ENCODE results near the gene KRT38. TPM values are rescaled to one million over a fixed set of nuclear protein-coding genes. Genes with fewer than 3 reads are reported as not detected.
"Not testable (repeated sequence)": the region's sequence is repeated elsewhere in the genome, so short reads cannot be mapped to it uniquely, and the experiment has no call there.

KRT38 gene
- total RNA-seq, 1 experiment from 2014 or later = not detected

DNA sequence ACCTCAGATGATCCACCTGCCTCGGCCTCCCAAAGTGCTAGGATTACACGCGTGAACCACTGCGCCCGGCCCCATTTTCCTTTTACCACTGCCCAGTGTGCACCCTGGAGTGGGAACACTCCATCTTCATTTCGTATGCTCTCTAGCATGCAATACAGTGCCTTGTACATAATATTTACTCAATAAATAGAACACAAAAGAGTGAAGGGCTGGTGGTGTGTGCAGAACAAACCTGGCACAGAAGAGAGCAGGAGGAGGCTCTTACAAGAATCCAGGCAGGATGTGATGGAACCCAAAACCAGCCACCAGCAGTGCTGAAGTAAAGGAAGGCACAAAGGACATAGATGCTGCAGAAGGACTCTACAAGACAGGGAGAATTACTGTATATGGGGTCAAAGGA, 23.7 kb downstream of the KRT38 start:
- Histone ChIP-seq H3K4me3 (no peak overlapping the region), H3K9me3 (no peaks in the 10 kb centered on the region), H3K27me3 (no peaks in the 10 kb centered on the region), H3K36me3 (no peaks in the 10 kb centered on the region)
- no peak for DNase-seq

DNA sequence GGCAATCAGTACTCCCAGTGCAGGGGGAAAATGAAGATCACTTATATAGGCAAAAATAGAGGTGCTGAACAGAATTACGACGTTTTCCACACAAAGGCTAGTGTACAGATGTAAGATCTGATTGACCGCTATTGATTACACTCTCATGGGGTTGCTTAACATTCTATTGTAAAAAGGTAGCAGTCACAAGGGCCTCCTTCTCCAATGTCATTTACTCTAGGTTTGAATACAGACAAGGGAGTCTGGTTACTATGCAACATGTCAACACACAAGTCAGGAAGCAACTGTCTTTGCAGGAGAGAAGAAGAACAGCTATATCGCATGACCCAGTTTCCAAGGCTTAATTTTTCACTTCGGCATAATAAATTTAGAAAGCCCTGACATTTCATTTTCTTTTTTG, 24.3 kb downstream of the KRT38 start:
- H3K36me3 ChIP-seq = no peaks in the 10 kb centered on the region
- DNase-seq = no peak
- no peak overlapping the region for H3K4me3 ChIP-seq
- H3K27me3 ChIP-seq = no peaks in the 10 kb centered on the region
- H3K9me3 ChIP-seq = no peaks in the 10 kb centered on the region

DNA sequence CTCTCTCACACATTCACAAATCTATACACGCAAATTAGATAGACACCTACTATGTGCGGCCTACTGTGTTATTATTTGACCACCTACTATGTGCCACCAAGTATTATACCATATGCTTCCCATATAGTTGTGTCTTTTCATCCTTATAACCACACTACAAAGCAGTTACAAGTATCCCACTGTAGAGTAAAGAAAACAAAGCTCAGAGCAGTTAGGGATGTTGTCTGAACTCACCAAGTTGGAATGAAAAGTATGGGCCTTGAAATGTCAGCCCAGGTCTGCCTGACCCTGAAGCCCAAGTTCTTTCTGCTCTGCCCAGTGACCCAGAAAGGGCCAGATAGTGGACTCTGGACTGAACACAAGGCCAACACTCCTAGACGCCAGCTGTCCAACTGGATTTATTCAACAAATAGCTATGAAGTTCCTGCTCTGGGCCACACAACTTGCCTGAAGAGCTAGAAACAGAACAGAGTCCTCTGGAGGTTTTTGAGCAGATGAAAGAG, 24.9 kb downstream of the KRT38 start:
- H3K4me3 ChIP-seq = no peak overlapping the region
- H3K27me3 ChIP-seq = no peaks in the 10 kb centered on the region
- peak; percentile 91 for DNase-seq
- H3K36me3 ChIP-seq = no peaks in the 10 kb centered on the region
- H3K9me3 ChIP-seq = no peaks in the 10 kb centered on the region

DNA sequence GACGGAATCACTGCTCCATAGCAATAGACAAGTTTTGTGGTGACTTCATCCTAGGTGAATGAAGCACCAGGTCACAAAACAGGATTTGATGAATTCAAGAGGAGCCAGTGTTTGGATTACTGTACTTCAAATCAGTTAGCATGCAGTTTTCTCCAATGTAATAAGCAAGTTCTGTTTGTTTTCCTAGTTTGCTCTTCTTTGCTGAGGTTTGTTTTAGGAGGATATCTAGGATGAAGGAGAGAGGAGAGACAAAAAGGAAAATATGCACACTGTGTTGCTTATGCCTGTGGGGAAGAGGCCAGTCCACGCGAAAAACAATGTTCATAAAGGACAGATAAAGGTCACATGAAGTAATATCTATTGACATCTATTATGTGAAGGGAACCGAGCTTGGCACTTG, 25.4 kb downstream of the KRT38 start:
- Histone ChIP-seq H3K36me3 (no peaks in the 10 kb centered on the region), H3K4me3 (no peak overlapping the region), H3K27me3 (no peaks in the 10 kb centered on the region), H3K9me3 (no peaks in the 10 kb centered on the region)
- no peak for DNase-seq

DNA sequence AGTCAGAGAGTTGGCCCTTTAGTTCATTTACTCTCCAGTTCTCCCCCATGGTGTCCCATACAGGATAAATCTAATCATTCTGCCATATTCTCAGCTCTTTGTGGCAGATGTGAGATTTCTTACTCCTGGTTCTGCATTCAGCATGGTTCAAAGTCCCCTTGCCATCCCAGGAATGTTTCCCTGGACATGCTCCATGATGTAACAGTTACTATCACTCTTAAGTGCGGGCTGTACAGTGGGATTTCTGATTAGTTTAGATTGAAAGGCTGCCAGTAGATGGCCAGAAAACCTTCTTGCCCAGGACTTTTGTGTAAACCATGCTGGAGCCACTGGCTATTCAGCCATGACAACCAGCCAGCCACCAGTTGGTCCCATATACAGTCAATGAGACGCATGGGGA, 26.8 kb downstream of the KRT38 start:
- Histone ChIP-seq H3K36me3 (no peaks in the 10 kb centered on the region), H3K4me3 (no peak overlapping the region), H3K27me3 (no peaks in the 10 kb centered on the region), H3K9me3 (no peaks in the 10 kb centered on the region)
- DNase-seq = no peak

DNA sequence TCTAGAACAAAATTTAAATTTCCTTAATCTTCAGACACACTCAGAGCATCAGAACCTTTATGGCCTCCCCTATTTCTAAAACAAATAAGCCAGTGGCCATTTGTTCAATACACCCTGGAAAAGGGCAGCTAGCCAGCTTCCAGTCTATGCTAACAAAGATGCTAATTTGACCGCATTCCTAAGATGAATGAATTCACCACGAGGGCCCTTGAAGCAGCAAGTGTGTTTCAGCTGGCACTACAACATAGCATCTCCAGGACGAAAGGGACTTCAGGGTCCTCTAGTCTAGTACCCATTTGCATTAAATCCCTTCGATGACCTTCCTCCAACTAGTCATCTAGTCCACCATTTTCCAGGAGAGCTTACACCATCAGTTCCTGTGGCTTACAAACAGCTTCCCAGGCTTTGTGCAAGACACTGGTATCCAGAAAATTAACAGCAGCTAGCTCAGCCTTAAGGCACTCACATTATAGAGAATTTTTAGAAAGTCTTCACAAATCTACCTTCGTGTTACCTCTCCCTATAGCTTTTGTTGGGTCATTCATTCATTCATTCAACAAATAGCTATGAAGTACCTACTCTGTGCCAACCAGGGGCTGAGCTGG, 27.3 kb downstream of the KRT38 start:
- H3K4me3 ChIP-seq = no peak overlapping the region
- no peaks in the 10 kb centered on the region for H3K9me3 ChIP-seq
- no peak for DNase-seq
- no peaks in the 10 kb centered on the region for H3K27me3 ChIP-seq
- no peaks in the 10 kb centered on the region for H3K36me3 ChIP-seq

DNA sequence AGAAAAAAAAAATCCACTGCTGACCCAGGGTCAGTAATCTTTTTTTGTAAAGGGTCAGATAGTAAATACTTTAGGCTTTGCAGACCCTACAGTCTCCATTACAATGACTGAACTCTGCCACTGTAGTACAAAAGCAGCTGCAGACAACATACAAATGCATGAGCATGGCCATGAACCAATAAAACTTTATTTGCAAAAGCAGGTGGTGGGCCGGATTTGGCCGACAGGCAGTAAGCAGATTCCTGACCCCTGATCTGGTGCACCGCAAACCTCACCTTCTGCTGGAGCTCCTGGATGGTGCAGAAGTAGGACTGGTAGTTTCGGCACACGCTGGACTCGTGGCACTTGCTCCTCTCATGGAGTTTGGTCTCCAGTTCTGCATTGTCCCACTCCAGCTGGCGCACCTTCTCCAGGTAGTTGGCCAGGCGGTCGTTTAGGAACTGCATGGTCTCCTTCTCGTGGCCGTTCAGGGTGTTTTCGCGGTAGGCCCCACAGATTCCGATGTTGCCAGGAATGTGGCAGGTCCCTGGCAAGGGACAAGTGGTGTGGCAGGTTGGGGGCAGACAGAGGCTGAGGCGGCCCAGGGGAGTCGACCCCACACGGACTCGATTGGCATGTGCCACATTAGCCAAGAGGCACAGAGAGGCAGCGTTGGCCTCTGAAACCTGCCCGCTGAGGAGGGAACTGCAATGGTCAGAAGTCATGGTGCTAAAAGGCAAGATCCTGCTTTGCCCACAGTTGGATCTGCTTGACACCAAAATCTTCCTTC, 29.5 kb downstream of the KRT38 start:
- Histone ChIP-seq H3K27me3 (no peaks in the 10 kb centered on the region), H3K36me3 (no peaks in the 10 kb centered on the region), H3K9me3 (no peaks in the 10 kb centered on the region), H3K4me3 (no peak overlapping the region)
- DNase-seq = no peak

DNA sequence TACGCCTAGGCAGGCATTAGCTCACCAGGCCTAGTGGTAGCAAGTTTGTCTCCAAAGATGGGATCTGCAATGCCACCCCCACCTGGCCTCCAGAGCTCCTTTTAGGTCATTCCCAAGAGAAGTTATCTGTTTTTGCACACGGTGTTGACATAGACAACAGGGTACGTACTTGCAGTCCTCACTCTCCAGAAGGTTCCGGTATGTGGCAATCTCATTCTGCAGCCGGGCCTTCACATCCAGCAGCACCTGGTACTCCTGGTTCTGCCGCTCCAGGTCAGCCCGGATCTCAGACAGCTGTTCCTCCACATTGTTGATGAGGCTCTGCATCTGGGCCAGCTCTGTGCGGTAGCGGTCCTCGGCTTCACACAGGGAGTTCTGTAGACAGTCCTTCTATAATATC, 33.6 kb downstream of the KRT38 start:
- no peak overlapping the region for H3K4me3 ChIP-seq
- no peaks in the 10 kb centered on the region for H3K27me3 ChIP-seq
- no peaks in the 10 kb centered on the region for H3K9me3 ChIP-seq
- no peak for DNase-seq
- no peaks in the 10 kb centered on the region for H3K36me3 ChIP-seq

DNA sequence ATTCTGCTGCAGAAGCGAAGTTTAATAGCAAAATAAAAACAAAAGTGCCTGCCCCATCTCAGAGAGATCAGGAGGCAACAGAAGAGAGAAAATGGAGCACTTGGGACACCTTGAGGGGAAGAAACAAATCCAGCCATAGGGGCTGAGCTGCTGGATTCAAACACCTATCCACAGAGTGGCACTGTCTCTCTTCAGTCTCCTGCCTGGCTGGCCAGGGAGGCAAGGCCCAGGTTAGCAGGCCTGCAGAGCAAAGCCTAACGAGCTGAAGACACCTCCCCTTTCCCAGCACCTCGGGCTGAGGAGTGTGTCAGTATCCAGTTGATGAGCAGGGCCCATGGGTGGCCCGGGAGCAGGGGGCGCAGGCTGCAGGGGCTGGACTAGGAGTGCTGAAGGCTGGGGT, 34.6 kb downstream of the KRT38 start:
- Histone ChIP-seq H3K36me3 (no peaks in the 10 kb centered on the region), H3K4me3 (no peak overlapping the region), H3K9me3 (no peaks in the 10 kb centered on the region), H3K27me3 (no peaks in the 10 kb centered on the region)
- no peak for DNase-seq

DNA sequence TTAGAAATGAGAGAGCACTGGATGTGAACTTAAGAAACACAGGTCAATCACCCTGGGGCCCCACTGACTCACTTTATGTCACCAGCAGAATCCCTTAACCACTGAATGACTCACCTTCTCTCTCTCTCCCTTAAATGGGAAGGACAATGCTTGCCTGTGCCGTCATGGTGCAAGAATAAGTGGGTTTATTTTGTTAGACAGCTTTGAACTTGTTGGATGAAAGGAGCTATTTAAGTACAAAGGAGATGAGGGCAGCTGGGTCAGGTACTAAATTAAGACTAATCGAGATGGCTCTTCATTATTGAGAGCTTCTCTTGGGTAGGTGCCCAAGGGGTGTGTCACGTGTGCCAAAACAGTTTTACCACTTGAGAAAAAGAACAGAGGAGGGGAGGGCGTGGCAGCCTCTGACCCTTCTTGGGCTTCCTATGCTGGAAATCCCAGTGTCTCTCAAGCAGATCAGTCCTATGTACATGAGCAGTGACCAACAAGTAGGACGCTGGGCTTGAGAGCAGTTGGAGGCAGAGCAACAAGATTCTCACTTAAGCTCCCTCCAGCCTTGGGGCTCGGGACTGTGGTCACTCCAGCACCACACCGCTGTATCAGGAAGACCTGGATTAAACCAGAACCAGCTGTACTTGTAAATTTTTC, 36.6 kb downstream of the KRT38 start:
- DNase-seq = peak; percentile 90
- H3K9me3 ChIP-seq = no peaks in the 10 kb centered on the region
- no peak overlapping the region for H3K4me3 ChIP-seq
- no peaks in the 10 kb centered on the region for H3K27me3 ChIP-seq
- no peaks in the 10 kb centered on the region for H3K36me3 ChIP-seq

DNA sequence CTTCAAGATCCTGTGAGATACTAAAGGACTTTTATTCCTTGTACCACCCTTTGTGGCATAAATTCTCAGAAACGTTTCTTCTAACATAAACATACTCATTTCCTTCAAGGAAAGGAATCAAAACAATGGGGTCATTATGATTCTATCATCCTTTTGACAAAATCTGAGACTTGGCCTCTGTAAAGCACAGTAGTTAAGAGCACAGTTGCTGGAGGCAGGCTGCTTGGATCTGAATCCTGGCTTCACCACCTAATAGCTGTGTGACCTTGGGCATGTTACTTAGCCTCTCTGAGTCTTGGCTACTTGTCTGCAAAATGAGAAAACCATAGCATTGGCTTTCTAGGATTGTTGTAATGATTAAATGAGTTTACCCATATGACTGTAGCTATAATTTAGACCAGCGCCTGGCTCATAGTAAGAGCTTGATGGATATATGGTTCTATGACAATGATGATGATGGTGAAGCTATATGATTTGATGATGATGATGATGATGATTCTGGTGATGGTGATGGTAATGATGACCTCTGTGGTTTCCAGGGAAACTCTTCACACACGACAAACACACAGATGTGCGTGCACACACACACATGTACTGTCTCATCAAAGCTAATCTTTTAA, 37.3 kb downstream of the KRT38 start:
- DNase-seq = no peak
- no peaks in the 10 kb centered on the region for H3K27me3 ChIP-seq
- H3K4me3 ChIP-seq = no peak overlapping the region
- no peaks in the 10 kb centered on the region for H3K9me3 ChIP-seq
- H3K36me3 ChIP-seq = no peaks in the 10 kb centered on the region

DNA sequence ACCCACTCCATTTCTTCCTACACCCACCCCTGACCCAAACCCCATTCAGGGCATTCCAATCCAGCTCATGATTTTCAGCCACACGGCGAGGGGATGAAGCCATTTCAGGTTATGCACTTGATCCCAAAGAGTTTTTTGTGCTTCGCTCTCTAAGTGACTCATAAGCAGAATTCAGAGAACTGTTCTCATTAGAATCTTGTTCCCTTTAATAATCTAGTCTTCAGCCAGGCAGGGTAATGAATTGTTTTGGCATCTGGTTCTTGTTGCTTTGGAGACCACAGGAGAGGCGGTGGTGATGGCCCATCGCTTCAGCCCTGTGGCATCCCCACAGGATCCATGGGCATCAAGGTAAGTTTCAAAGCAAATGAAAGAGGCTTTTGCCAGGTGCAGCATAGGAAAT, 38.6 kb downstream of the KRT38 start:
- no peak overlapping the region for H3K4me3 ChIP-seq
- no peaks in the 10 kb centered on the region for H3K27me3 ChIP-seq
- no peaks in the 10 kb centered on the region for H3K36me3 ChIP-seq
- H3K9me3 ChIP-seq = no peaks in the 10 kb centered on the region
- DNase-seq = no peak

DNA sequence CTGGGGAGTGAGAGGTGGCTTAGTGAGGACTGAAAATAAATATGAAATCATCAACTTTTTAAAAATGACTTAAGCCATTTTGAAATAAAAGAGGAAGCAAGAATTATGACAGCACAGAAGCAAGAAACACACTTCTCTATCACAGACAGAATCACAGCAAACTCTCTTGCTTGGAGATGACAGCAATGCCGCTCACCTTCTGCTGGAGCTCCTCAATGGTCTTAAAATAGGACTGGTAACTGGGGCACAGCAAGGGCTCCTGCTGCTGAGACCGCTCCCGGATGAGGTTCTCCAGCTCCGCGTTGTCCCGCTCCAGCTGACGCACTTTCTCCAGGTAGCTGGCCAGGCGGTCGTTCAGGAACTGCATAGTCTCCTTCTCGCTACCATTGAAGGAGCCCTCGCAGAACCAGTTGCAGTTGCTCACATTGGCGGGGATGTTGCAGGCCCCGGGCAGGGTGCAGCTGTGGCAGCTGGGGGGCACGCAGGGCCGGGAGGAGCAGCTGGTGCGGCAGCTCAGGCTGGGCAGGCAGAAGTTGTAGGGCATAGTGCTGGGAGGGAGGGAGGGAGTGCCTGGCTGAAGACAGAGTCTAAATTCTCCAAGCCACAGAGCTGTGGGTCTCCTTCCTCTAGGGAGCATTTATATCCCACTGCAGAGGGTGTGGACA, 43.7 kb downstream of the KRT38 start, which contains the start of gene KRT31:
KRT31 (minus strand) TSS at position 613 of the 665 bp plus-strand sequence; CDS start at position 544, 69 bp downstream.
- no peaks in the 10 kb centered on the region for H3K27me3 ChIP-seq
- no peaks in the 10 kb centered on the region for H3K9me3 ChIP-seq
- DNase-seq = no peak
- no peak within 1 kb of the TSS for H3K4me3 ChIP-seq
- H3K36me3 ChIP-seq = no peaks in the 10 kb centered on the region

DNA sequence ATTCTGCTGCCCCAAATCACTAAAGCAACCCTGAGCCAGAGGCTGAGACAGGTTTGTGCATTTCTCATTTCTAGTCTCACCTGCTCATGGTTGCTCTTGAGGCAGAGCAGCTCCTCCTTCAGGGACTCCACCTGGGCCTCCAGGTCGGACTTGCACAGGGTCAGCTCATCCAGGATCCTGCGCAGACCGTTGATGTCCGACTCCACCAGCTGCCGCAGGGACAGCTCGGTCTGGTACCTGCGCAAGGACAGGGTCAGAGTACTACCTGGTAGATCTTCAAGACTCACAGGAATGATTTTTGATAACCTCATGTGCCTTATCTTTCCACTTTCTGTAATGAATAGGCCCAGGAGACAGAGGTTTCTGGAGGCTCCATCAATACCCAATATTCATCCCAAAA, 44.4 kb downstream of the KRT38 start:
- no peak for DNase-seq
- Histone ChIP-seq H3K36me3 (no peaks in the 10 kb centered on the region), H3K27me3 (no peaks in the 10 kb centered on the region), H3K9me3 (no peaks in the 10 kb centered on the region), H3K4me3 (no peak overlapping the region)

DNA sequence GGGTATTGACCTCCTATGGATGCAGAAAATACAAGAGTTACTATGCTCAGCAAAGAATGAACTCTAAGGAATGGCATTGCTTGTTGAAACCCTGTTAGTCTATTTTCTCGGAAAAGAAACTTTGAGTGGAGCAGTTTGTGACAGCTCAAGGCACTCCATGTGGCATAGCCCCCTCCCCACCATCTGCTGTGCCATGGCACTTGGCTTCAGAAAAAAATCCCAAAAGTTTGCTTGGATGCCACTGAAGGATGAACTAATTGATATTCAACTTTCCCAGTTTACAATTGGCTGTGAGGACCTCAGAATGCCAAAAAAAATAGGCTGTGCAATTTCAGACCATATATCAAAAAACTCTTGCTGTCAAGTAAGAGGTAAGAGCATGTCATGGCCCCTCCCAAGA, 45.2 kb downstream of the KRT38 start:
- H3K4me3 ChIP-seq = no peak overlapping the region
- no peak for DNase-seq
- H3K9me3 ChIP-seq = no peaks in the 10 kb centered on the region
- H3K36me3 ChIP-seq = no peaks in the 10 kb centered on the region
- no peaks in the 10 kb centered on the region for H3K27me3 ChIP-seq

DNA sequence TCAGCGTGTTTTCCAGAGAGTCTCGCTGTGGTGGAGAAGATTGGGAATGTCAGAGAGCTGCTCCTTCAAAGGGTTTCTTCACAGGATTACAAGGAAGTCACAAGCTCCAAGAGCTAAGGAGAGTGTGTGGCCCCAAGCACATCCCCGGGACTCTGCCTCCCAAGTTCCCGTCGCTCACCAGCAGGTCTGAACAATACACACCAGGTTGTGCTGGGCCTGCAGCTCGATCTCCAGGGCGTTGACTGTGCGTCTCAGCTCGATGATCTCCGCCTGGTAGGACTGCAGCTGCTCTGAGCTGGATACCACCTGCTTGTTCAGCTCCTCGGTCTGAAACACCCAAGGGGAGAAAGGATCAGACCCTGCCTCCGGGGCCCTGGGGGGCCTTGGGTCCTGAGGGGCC, 45.7 kb downstream of the KRT38 start:
- not testable (repeated sequence) for H3K27me3 ChIP-seq, H3K9me3 ChIP-seq, H3K4me3 ChIP-seq, DNase-seq, H3K36me3 ChIP-seq
